ENCODE measurements around the gene RNF115. TPM values are rescaled to one million over a fixed set of nuclear protein-coding genes. Genes with fewer than 3 reads are reported as not detected.

RNF115 gene
- total RNA-seq, 6 experiments from 2014 or later, result 5.3 to 10.3 (median 8.0) TPM

DNA sequence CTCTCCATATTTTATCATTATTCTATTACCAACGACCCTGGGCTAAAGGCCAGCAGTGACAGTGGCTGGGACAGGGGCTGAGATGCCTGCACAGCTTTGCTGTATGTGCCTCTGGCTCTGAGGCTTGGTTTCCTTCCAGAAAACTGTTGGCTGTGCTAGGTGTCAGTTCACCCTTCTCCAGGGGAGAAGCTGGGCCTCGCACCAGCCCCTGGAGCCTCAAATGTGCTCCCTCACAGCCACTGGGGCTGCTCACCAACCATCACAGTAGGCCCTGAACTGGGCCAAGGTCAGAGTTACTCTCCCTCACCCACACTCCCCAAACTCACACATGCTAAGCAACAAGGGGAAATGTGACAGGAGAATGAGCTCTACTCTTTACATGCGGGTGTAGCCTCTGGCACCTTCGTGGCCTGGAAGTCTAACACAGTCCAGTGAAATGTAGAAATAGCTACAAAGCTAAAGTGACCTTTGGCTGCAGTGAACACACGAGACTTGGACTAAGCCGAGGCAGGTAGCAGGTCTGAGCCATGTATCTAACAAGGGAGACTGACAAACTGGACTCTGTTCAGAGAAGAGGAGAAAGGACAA is 109.3 kb downstream of the RNF115 start:
- peaks cover 0 to 51% (median 25%) of the 10 kb centered on the region in 4 donors for H3K4me1 ChIP-seq
- no peak for TF ChIP-seq CTCF (IDR thresholded peaks at IDR 0.05)
- TF ChIP-seq POLR2A (IDR thresholded peaks at IDR 0.05), result peak; percentile 68
- H3K27ac ChIP-seq, result peak overlapping the region; percentile 73 to 95 (median 76)
- no peak overlapping the region for H3K4me3 ChIP-seq
- no peaks in the 10 kb centered on the region for H3K9me3 ChIP-seq
- no peaks in the 10 kb centered on the region for H3K27me3 ChIP-seq
- ATAC-seq, result peak; percentile 86 to 93 (median 91)
- intact Hi-C loops (cut with DNase I), result no loop called here
- DNase-seq, result peak; percentile 51 to 89 (median 76)
- no peaks in the 10 kb centered on the region for H3K36me3 ChIP-seq
- WGBS (ENCODE audit: insufficient coverage, low coverage, low lambda C conversion rate, missing lambda C conversion rate), result 15% methylated on average over 5 of the region's 6 CpGs

GRCh38 chr1:145711213-145711651 is 112.7 kb downstream of the RNF115 start:
- TF ChIP-seq CTCF (IDR thresholded peaks at IDR 0.05) (no peak), POLR2A (IDR thresholded peaks at IDR 0.05) (no peak)
- H3K4me3 ChIP-seq, result no peak overlapping the region
- no peak for DNase-seq
- WGBS (ENCODE audit: insufficient coverage, low coverage, low lambda C conversion rate, missing lambda C conversion rate), result 24% methylated on average over 3 of the region's 3 CpGs
- no peaks in the 10 kb centered on the region for H3K9me3 ChIP-seq
- ATAC-seq, result peak; percentile 6 to 44 (median 22)
- peaks cover 0 to 71% (median 35%) of the 10 kb centered on the region in 4 donors for H3K4me1 ChIP-seq
- no peaks in the 10 kb centered on the region for H3K36me3 ChIP-seq
- peak overlapping the region; percentile 39 to 88 (median 51) for H3K27ac ChIP-seq
- intact Hi-C loops (cut with DNase I), result no loop called here
- no peaks in the 10 kb centered on the region for H3K27me3 ChIP-seq

DNA sequence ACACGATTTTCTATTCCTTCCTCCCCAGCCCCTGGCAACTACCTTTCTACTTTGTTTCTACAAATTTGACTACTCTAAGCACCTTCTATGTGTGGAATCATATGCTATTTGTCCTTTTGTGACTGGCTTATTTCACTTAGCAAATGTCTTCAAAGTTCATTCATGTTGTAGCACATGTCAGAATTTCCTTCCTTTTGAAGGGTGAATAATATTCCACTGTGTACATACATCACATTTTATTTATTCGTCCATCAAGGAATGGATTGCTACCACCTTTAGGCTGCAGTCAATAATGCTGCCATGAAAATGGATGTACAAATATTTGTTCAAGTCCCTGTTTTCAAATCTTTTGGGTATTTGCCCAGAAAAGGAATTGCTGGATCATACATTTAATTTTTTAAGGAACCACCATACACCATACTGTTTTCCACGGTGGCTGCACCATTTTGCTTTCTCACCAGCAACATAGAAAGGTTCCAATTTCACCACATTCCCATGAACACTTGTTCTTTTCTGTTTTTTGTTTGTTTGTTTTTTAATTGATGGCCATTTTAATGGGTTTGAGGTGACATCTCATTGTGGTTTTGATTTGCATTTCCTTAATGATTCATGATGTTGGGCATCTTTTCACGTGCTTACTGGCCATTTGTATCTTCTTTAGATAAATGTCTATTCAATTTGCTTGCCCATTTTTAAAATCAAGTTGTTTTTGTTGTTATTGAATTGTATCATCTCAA is 113.4 kb downstream of the RNF115 start:
- no peak overlapping the region for H3K4me3 ChIP-seq
- no peaks in the 10 kb centered on the region for H3K27me3 ChIP-seq
- no peaks in the 10 kb centered on the region for H3K9me3 ChIP-seq
- TF ChIP-seq CTCF (IDR thresholded peaks at IDR 0.05) (no peak), POLR2A (IDR thresholded peaks at IDR 0.05) (no peak)
- WGBS (ENCODE audit: insufficient coverage, low coverage, low lambda C conversion rate, missing lambda C conversion rate), result 61% methylated on average over 4 of the region's 4 CpGs
- DNase-seq (no peak), ATAC-seq (no peak)
- peaks cover 0 to 76% (median 33%) of the 10 kb centered on the region in 4 donors for H3K4me1 ChIP-seq
- intact Hi-C loops (cut with DNase I), result no loop called here
- peak overlapping the region; percentile 39 to 88 (median 51) for H3K27ac ChIP-seq
- no peaks in the 10 kb centered on the region for H3K36me3 ChIP-seq

DNA sequence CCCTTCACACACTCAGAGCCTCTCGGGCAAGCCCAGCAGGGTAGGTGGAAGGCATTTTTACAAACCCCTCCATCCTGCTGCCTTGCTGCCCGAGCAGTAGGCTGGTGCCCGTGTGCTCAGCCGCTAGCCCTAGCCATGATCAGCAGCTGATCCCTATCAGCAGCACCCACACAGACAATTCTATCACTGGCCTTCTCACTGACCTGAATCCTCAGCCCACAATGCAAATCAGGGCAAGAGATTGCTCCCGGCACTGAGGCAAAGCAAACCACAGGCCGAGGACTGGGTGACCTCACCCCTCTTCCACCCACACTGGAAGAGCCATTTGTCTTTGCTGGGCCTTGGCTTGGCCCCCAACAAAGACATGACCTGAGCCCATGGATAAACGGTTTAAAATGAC is 115.8 kb downstream of the RNF115 start:
- Histone ChIP-seq H3K9me3 (no peaks in the 10 kb centered on the region), H3K27me3 (no peaks in the 10 kb centered on the region), H3K4me3 (no peak overlapping the region), H3K4me1 (peaks cover 0 to 72% (median 27%) of the 10 kb centered on the region in 4 donors), H3K36me3 (no peaks in the 10 kb centered on the region), H3K27ac (peak overlapping the region; percentile 84 to 98 (median 94))
- peak in 1 of 3 donors; percentile 39 for DNase-seq
- intact Hi-C loops (cut with DNase I), result no loop called here
- TF ChIP-seq POLR2A (IDR thresholded peaks at IDR 0.05) (no peak), CTCF (IDR thresholded peaks at IDR 0.05) (no peak)
- 17% methylated on average over 6 of the region's 7 CpGs for WGBS (ENCODE audit: insufficient coverage, low coverage, low lambda C conversion rate, missing lambda C conversion rate)
- ATAC-seq, result peak; percentile 23 to 56 (median 36)

Measured in right lobe of liver (tissue), 6 donors.